H7 (cell line): Measurements from ENCODE around the gene DBH. TPM values are rescaled to one million over a fixed set of nuclear protein-coding genes. Genes with fewer than 3 reads are reported as not detected.
A peak's percentile ranks its signal among the peaks of the same experiment; 100 is the strongest.

Source experiments
- DNase-seq: peaks from one replicate; pipeline ENCODE4 v3.0.0; 2012
- H3K27me3 ChIP-seq: 2 replicates; pipeline ENCODE4 v1.6.0; 2011; ENCODE audit warnings: mild to moderate bottlenecking, low read length; ENCODE audit not compliant: control insufficient read depth, insufficient read depth
- H3K36me3 ChIP-seq: replicated peaks from 2 replicates; pipeline ENCODE4 v1.5.1; 2011; ENCODE audit warnings: low read length; ENCODE audit not compliant: control insufficient read depth, insufficient read depth
- H3K4me3 ChIP-seq: 2 replicates; pipeline ENCODE4 v1.5.1; 2011; ENCODE audit warnings: low read depth, mild to moderate bottlenecking, control low read depth, low read length, moderate library complexity; ENCODE audit not compliant: insufficient read depth
- total RNA-seq: library from RNA; depleted of rRNA; stranded (reverse); fragments of >200 nt; shearing (Covaris generic); gene quantifications from 2 replicates; pipeline ENCODE4 v1.2.3, GENCODE V29; 2014

The DBH gene
- total RNA-seq, 1 experiment from 2014 or later: 0.07 TPM

DNA sequence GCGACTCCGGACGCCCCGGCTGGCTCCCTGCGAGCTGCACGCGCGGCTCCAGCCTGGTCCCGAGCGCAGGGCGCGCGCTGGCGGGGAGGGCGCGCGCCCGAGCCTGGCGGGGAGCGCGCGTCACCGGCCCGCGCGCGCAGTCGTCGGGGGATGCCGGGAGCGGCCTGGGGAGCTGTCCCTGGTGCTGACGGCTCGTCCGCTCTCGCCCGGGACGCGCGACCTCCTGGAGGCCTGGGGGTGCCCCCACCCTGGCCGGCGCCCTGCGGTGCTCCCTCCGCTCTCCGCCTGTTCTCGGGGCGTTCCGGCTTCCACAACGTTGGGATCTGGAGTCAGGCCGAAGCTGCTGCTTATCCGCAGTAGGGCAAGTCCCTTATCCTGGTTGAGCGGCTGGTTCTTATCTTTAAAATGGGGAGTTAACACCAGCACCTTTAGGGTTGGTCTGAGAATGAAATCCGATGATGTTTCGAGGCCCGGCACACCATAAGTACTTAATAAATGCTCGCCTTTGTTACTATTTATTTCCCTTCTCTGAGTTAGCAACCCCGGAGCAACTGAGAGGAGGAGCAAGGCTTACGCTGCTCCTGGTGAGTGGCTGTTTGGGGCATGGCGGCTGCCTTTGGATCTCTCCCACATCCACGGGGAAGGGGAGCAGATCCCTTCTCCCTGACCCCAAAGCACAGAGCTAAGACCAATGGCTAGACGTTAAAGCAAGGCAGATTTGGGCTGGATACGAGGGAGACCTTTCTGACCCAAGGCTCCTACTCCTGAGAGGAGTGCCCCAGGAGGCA is 26.7 kb upstream of the DBH start, which contains the start of gene FAM163B:
Gene FAM163B (minus strand): TSS at position 79 of the 788 bp plus-strand sequence. CDS start 29,166 bp downstream, outside the sequence.
- Histone ChIP-seq H3K27me3 (peaks cover 9% of the 10 kb centered on the region), H3K4me3 (peak within 1 kb of the TSS; percentile 29)
- peak; percentile 98 for DNase-seq

DNA sequence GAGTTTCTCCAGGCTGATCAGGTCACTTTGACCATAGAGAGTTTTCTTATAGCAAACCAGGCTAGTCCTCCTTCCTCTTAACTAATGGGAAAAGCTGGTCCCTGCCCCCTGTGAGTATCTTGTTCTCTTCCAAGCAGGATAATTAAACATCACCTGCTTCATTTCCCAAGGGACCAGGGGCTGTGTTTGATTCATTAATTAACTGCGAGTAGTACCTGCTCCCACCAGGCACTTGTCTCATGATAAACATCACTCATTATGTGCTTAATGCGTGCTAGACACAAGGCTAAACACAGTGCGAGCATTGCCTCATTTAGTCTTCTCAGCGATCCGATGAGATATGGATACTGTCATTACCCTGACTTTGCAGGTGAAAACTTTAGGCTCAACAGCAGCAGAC is 25.3 kb upstream of the DBH start:
- Histone ChIP-seq H3K36me3 (no peaks in the 10 kb centered on the region), H3K27me3 (peaks cover 9% of the 10 kb centered on the region), H3K4me3 (no peak overlapping the region)
- no peak for DNase-seq

More for the DNA sequence above, 26.7 kb upstream of the DBH start, which contains the start of gene FAM163B:
- no peaks in the 10 kb centered on the region for H3K36me3 ChIP-seq

DNA sequence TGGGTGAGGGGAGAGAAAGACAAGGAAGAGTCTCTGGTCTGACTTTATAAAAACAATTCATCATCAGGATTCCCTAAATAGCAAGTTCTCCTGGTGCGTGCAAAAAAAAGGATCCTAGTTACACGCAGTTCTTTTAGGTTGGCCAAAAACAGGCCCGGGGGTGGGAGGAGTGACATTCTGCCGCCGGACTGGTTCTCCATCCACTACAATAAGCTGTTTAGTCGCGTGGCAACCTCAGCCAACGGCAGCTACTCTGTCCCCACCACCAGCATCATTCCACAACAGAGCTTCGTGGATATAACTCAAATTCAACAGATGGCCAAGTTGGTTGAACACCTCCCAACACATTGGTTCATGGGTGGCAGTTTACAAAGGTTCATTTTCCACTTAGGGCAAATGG is 24.1 kb upstream of the DBH start:
- Histone ChIP-seq H3K27me3 (peaks cover 9% of the 10 kb centered on the region), H3K36me3 (no peaks in the 10 kb centered on the region), H3K4me3 (no peak overlapping the region)
- DNase-seq: no peak

DNA sequence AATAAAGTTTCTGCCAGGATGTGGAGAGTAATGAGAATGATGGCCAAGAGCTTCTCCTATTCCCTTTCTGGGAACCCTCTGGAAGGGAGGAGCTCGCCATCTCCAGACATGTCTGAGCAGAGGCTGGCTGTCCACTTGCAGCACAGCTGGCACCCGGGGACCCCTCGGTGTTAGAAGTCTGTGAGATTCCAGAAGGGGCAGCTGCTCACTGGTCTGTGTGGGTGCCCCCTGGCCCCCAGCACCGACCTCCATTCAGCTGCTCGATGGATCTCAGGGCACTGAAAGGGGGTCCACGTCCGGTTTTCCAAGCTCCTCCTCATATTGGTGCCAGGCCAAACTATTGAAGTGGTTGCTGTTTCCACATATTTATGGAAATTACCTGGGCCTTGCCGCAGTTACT is 23.3 kb upstream of the DBH start:
- Histone ChIP-seq H3K4me3 (no peak overlapping the region), H3K36me3 (no peaks in the 10 kb centered on the region), H3K27me3 (peaks cover 9% of the 10 kb centered on the region)
- no peak for DNase-seq

DNA sequence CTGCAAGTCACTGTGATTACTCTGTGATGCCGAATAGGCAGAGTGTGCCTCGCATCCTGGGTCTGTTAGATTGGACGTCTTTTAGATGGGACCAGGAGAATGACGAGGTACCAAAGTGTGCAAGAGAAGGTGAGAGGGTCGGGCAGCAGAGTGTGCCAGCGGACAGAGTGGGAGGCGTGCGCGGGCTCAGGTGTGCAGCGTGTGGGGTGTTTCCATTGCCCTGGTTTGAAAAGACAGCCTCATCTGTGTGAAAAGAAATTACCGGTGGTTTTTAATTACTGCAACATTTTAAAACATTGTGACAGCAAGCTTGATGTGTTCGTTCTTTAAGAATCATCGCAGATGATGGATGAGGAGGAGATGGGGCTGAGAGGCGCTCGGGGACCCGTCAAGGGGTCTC is 22.7 kb upstream of the DBH start:
- H3K27me3 ChIP-seq: peaks cover 7% of the 10 kb centered on the region
- no peak for DNase-seq

DNA sequence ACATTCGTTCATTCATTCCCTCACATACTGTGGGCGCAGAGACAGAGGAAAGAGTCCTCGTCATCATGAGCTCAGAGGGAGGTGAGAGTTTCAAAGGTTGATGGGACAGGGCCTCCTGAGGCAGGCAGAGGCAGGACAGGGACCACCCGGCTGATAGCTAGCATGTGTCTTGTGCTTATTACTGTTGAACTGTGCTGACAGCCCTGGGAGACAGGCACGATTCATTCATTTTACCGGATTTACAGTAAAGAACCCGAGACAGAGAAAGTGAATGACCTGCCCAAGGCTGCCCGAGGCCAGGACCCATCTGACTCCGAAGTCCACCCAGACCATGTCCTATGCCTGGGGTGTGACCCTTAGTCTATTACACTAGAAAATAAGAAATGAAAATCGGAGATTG is 22.1 kb upstream of the DBH start:
- H3K27me3 ChIP-seq: peaks cover 3% of the 10 kb centered on the region; the same call in 1 of the 2 replicates
- no peak for DNase-seq
- no peak overlapping the region for H3K4me3 ChIP-seq
- H3K36me3 ChIP-seq: no peaks in the 10 kb centered on the region

More for the DNA sequence above, 22.7 kb upstream of the DBH start:
- no peak overlapping the region for H3K4me3 ChIP-seq
- no peaks in the 10 kb centered on the region for H3K36me3 ChIP-seq

DNA sequence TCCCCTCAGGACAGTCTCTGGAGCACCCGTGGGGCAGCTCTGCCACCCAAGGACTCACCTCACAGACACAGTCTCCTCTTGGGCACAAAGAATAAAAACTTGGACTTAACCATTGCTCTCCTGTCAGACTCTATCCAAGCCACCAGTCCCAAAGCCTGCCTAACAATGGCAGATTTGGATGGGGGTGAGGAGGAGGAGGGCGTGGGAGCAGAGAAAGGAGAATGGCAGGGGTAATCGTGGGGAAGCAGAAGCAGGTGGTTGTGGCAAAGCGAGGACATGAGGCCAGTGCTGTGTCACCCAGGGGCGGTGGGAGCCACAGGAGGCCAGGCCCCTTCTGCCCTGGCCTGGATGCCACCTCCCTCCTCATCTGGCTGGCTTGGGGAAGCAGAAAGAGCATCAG is 21.5 kb upstream of the DBH start:
- Histone ChIP-seq H3K27me3 (no peaks in the 10 kb centered on the region), H3K4me3 (no peak overlapping the region), H3K36me3 (no peaks in the 10 kb centered on the region)
- DNase-seq: no peak

DNA sequence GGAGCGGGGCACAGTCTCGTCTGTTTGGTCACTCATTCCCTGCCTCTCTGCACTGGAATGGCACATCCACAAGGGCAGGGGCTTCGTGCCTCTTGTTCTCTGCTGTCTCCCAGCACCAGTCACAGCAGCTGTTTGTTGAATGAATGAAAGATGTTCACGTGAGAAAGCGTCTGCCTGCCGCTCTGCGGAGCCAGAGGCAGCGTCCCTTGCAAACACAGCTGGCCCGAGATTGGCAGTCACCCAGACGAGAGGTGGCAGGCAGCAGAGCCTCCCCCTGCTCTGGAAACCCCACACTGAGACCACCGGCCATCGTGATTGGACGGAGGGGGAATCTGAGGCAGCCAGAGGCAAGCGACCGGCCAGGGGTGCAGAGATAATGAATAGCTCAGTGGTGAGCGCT is 21.0 kb upstream of the DBH start:
- Histone ChIP-seq H3K4me3 (no peak overlapping the region), H3K36me3 (no peaks in the 10 kb centered on the region), H3K27me3 (no peaks in the 10 kb centered on the region)
- no peak for DNase-seq

DNA sequence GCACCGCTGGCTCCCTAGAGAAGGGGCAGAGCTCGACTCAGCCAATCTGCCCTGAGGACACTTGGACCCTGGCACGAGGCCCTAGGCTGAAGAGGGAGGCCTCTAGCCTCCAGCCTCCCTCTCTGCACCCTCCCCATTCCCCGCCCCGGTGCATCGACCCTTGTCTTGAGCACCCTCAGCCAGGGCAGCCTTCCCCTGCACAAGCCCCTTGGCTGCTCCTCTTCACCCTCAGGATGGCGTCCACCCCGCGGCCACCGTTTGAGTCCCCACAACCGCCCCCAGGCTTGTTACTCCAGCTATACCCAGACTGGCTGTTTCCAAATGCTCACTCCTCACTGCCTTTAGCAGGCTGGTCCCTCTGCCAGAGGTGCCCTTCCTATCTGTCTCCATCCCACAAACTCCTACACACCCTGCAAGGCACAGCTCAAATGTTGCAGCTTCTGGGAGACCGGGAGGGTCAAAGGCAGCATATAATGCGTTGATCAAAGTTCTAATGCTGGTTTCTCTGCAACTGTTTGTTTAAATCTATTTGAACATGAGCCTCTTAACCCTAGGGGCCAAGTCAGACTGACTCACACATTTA is 20.5 kb upstream of the DBH start:
- DNase-seq: no peak
- no peaks in the 10 kb centered on the region for H3K36me3 ChIP-seq
- H3K4me3 ChIP-seq: no peak overlapping the region
- H3K27me3 ChIP-seq: no peaks in the 10 kb centered on the region

DNA sequence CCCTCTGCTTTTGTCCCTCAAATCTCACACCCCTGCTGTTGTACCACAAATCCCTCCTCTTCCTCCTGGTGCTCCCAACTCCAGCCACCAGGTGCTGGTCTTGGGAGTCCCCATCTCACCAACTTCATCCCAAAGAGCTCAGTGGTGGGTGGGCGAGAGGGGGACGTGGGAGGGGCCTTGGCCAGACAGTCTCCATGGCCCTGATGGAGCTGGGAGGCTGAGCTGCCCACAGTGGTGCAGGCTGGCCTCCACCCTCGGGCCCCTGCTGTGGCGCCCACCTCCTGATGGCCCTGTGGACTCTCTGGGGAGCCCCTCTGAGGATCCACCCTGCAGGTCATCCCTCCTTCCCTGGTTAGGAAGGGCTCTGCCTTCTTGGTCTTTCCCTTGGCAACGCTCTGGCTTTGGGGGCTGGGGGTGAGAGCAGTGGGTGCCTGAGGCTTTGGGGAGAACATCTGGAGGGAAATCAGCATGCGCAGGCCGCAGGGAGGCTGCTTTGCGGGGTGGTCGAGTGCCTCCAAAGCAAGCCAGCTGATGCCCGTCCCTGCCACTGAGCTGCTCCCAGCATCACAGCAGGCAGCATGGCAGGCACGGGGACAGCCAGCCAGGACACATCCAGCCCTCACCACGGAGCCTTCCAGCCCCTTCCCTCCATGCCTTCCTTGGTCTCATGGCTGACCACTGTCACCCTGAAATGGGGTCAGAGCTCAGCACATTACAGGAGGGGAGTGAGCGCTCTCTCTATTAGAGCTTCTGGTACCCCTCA is 19.3 kb upstream of the DBH start:
- Histone ChIP-seq H3K27me3 (no peaks in the 10 kb centered on the region), H3K4me3 (no peak overlapping the region), H3K36me3 (no peaks in the 10 kb centered on the region)
- DNase-seq: no peak

DNA sequence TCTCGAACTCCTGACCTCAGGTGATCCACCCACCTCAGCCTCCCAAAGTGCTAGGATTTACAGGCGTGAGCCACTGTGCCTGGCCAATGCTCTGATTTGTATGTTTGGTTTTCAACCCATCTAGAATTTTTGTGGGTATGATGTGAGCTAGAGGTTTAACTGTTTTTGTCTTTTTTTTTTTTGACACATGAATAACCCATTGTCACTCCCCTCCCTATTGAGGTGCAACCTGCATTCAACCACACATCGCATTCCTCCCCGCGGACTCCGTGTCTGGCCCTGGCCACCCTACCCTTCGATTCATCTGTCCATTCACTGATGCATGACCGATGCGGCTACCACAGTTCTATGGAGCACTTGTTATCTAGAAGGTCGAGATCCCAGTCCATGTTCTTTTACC is 17.4 kb upstream of the DBH start:
- Histone ChIP-seq H3K36me3 (no peaks in the 10 kb centered on the region), H3K27me3 (no peaks in the 10 kb centered on the region), H3K4me3 (no peak overlapping the region)
- DNase-seq: no peak

DNA sequence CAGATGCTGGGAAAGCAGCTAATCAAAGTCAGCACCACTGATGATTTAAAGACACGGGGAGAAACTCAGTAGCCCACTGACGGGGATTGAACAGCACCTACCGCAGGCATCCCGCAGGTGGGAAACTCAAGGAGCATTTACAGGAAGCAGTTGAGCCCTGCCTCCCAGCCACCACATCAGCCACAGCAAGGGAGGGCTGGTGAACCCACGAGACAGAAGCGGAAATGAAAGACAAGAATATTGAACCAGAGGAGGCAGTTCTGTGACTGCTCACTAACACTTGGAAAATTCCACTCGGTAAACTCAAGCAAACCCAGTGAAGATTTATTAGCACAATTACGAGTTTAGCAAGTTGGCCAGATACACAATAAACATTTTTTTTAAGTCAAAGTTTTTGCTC is 16.4 kb upstream of the DBH start:
- DNase-seq: no peak
- Histone ChIP-seq H3K36me3 (no peaks in the 10 kb centered on the region), H3K27me3 (no peaks in the 10 kb centered on the region), H3K4me3 (no peak overlapping the region)

DNA sequence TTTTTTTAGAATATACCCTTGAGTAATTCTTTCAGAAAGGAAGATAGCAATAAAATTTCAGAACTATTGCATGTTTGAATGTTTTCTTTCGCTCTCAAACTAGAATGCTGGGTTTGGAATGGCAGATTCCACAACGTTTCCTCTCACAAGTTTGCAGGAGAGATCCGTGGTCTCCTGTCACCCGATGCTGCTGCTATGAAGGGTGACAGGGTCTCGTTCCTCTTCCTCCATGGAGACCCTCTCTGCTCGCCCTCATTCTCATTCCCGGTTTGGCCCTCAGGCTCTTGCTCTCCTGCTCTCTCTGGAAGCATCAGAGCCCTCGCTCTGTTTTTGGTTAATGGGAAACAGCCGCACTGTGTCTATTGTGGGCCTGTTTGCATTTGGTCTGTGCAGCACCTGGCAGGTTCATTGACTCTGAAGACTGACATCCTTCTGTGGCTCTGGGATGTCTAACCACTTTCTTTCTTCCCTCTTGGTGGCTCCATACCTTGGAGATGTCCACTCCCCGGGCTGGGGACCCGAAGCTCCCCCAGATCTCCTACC is 14.4 kb upstream of the DBH start:
- Histone ChIP-seq H3K27me3 (no peaks in the 10 kb centered on the region), H3K36me3 (no peaks in the 10 kb centered on the region), H3K4me3 (no peak overlapping the region)
- DNase-seq: no peak

DNA sequence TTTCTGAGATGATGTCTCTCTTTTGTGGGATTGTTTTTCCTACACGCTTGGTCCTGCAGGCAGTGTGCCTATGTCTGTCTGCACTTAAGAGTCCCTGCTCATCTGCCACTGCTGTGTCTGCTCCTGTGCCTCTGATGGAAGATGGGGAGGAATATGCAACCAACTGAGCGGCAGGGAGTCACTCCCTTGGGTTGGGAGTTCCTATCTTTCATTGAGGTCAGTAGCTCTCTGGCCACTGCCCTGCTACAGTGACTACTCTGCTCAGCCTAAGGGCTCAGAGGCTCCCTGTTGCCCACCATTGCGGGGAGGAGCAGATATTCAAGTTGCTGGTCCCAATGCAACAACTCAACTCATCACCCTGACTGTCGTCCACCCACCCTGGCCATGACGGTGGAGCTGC is 13.6 kb upstream of the DBH start:
- no peak overlapping the region for H3K4me3 ChIP-seq
- no peak for DNase-seq
- H3K36me3 ChIP-seq: no peaks in the 10 kb centered on the region
- no peaks in the 10 kb centered on the region for H3K27me3 ChIP-seq
